ENCODE measurements around the gene OR56A5.
"Not testable (repeated sequence)": the region's sequence is repeated elsewhere in the genome, so short reads cannot be mapped to it uniquely, and the experiment has no call there.

OR56A5 gene

DNA sequence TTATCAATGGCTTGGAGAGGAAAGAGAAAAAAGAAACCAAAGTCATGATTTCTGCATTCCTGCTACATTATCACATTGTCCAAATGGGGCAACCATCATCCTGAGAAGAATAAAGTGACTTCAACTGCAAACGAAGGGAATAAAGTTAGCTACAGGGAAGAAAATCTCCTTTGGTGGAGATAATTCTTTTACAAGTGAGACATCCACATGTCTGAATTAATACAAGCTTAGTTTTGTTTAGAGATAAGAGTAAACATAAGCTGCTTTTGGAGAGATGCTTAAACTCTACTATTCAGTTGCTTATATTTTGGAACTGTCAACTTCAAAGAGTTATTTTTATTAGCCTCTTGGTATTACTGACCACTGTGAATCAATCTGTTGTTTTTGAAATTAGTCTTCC is 18.6 kb upstream of the OR56A5 start, which contains the start of gene OR52L1:
Gene OR52L1 (minus strand): TSS at position 101 of the 400 bp plus-strand sequence. CDS start 55 bp downstream, at position 46.
- H3K36me3 ChIP-seq (ENCODE audit: control insufficient read depth in 1 of 2, insufficient read depth in 2 of 2, low read length in 2 of 2): no peaks in the 10 kb centered on the region
- no peak within 1 kb of the TSS for H3K27ac ChIP-seq (ENCODE audit: low read depth, low read length)
- no peak within 1 kb of the TSS for H3K4me3 ChIP-seq (ENCODE audit: low read depth in 1 of 2, low read length in 2 of 2)
- no peaks in the 10 kb centered on the region for H3K4me1 ChIP-seq (ENCODE audit: control insufficient read depth in 1 of 2, insufficient read depth in 2 of 2, low read length in 2 of 2)
- no peak within 1 kb of the TSS for H3K9ac ChIP-seq (ENCODE audit: low read depth in 1 of 2, low read length in 2 of 2)
- H3K27me3 ChIP-seq (ENCODE audit: control insufficient read depth in 1 of 2, insufficient read depth in 2 of 2, low read length in 2 of 2): peaks cover 5% of the 10 kb centered on the region in 2 donors
- peaks cover 0 to 3% of the 10 kb centered on the region in 2 donors for H3K9me3 ChIP-seq (ENCODE audit: control insufficient read depth in 1 of 2, low read length in 2 of 2)

DNA sequence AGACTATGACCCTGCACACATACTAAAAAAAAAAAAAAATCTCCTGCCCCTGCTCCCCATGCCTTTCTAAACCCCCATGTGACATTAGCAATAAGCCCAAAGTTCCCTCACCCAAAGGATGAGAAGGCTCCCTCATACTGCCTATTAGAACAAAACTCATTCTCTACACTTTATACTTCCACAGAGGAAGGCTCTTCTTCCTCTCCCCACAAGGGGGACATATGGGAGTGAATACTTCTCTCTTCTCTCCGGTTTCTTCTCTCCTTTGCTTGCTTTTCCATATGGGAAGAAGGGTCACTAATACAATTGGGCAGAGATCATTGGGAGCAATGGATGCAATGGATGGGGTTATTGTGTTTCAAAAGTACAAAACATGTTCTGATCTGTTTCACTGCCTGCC is 15.1 kb upstream of the OR56A5 start:
- no peaks in the 10 kb centered on the region for H3K4me1 ChIP-seq (ENCODE audit: control insufficient read depth in 1 of 2, insufficient read depth in 2 of 2, low read length in 2 of 2)
- H3K4me3 ChIP-seq (ENCODE audit: low read depth in 1 of 2, low read length in 2 of 2): no peak overlapping the region
- peaks cover 0 to 4% of the 10 kb centered on the region in 2 donors for H3K9me3 ChIP-seq (ENCODE audit: control insufficient read depth in 1 of 2, low read length in 2 of 2)
- H3K9ac ChIP-seq (ENCODE audit: low read depth in 1 of 2, low read length in 2 of 2): no peak overlapping the region
- H3K36me3 ChIP-seq (ENCODE audit: control insufficient read depth in 1 of 2, insufficient read depth in 2 of 2, low read length in 2 of 2): no peaks in the 10 kb centered on the region
- H3K27me3 ChIP-seq (ENCODE audit: control insufficient read depth in 1 of 2, insufficient read depth in 2 of 2, low read length in 2 of 2): peaks cover 0 to 6% of the 10 kb centered on the region in 2 donors
- no peak overlapping the region for H3K27ac ChIP-seq (ENCODE audit: low read depth, low read length)

DNA sequence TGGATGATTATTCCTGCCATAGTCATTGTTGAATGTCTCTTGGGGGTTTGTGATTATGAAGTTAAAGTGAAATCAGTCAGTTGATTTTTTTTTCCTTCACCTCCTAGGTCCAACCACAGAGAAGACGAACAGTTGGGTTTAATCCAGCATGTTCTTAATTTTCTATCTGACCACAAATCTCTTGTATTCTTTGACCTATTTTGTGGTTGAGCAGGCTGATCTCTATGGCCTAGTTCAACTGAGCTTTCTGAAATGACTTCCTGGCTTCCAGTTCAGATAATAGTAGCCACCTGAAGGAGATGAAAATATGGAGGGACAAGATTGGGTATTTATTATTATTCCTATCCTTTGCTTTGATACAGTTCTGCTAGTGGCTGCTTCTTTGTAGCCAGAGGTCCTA is 5.2 kb upstream of the OR56A5 start:
- no peaks in the 10 kb centered on the region for H3K4me1 ChIP-seq (ENCODE audit: control insufficient read depth in 1 of 2, insufficient read depth in 2 of 2, low read length in 2 of 2)
- H3K27me3 ChIP-seq (ENCODE audit: control insufficient read depth in 1 of 2, insufficient read depth in 2 of 2, low read length in 2 of 2): no peaks in the 10 kb centered on the region
- H3K36me3 ChIP-seq (ENCODE audit: control insufficient read depth in 1 of 2, insufficient read depth in 2 of 2, low read length in 2 of 2): no peaks in the 10 kb centered on the region
- H3K27ac ChIP-seq (ENCODE audit: low read depth, low read length): no peak overlapping the region
- H3K9ac ChIP-seq (ENCODE audit: low read depth in 1 of 2, low read length in 2 of 2): no peak overlapping the region
- H3K4me3 ChIP-seq (ENCODE audit: low read depth in 1 of 2, low read length in 2 of 2): no peak overlapping the region
- H3K9me3 ChIP-seq (ENCODE audit: control insufficient read depth in 1 of 2, low read length in 2 of 2): no peaks in the 10 kb centered on the region

DNA sequence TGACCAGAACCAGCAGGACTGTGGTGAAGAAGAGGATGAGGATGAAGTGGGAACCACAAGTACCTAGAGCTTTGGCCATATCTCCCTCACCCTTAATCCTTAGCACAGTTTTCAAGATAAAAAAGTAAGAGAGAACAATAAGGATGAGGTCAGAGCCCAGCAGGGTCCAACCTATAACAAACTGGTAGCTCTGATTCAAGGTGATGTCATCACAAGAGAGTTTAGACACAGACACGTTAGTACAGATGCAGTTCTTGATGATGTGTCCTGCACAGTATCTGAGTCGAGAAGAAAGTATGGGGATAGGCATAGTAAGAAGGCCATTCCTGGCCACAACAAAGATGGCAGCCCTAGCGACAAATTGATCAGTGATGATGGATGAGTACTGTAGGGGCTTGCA is 586 bp downstream of the OR56A5 start:
- Histone ChIP-seq H3K4me1 (ENCODE audit: control insufficient read depth in 1 of 2, insufficient read depth in 2 of 2, low read length in 2 of 2) (no peaks in the 10 kb centered on the region), H3K36me3 (ENCODE audit: control insufficient read depth in 1 of 2, insufficient read depth in 2 of 2, low read length in 2 of 2) (no peaks in the 10 kb centered on the region), H3K9me3 (ENCODE audit: control insufficient read depth in 1 of 2, low read length in 2 of 2) (peaks cover 0 to 4% of the 10 kb centered on the region in 2 donors), H3K9ac (ENCODE audit: low read depth in 1 of 2, low read length in 2 of 2) (no peak overlapping the region), H3K4me3 (ENCODE audit: low read depth in 1 of 2, low read length in 2 of 2) (no peak overlapping the region), H3K27ac (ENCODE audit: low read depth, low read length) (no peak overlapping the region), H3K27me3 (ENCODE audit: control insufficient read depth in 1 of 2, insufficient read depth in 2 of 2, low read length in 2 of 2) (no peaks in the 10 kb centered on the region)

DNA sequence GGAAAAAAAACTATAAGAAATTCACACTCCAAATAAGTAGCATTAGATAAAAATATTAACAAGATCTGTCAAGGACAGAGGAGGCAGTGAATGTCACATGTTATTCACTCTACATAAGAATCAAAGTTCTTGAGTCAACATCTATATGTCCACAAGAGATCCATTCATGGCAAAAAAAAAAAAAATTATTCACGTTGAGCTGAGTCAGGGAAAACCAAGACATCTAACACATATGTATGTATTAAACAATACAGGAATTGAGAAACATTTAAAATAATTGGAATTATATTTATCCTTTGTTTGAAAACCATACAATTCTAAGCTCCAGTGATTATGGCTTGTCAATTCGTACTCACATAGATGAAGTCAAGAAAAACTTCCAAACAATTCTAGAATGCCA is 1.3 kb downstream of the OR56A5 start:
- no peaks in the 10 kb centered on the region for H3K4me1 ChIP-seq (ENCODE audit: control insufficient read depth in 1 of 2, insufficient read depth in 2 of 2, low read length in 2 of 2)
- H3K4me3 ChIP-seq (ENCODE audit: low read depth in 1 of 2, low read length in 2 of 2): no peak overlapping the region
- H3K27ac ChIP-seq (ENCODE audit: low read depth, low read length): no peak overlapping the region
- H3K9me3 ChIP-seq (ENCODE audit: control insufficient read depth in 1 of 2, low read length in 2 of 2): peaks cover 0 to 4% of the 10 kb centered on the region in 2 donors
- no peaks in the 10 kb centered on the region for H3K27me3 ChIP-seq (ENCODE audit: control insufficient read depth in 1 of 2, insufficient read depth in 2 of 2, low read length in 2 of 2)
- no peaks in the 10 kb centered on the region for H3K36me3 ChIP-seq (ENCODE audit: control insufficient read depth in 1 of 2, insufficient read depth in 2 of 2, low read length in 2 of 2)
- no peak overlapping the region for H3K9ac ChIP-seq (ENCODE audit: low read depth in 1 of 2, low read length in 2 of 2)

DNA sequence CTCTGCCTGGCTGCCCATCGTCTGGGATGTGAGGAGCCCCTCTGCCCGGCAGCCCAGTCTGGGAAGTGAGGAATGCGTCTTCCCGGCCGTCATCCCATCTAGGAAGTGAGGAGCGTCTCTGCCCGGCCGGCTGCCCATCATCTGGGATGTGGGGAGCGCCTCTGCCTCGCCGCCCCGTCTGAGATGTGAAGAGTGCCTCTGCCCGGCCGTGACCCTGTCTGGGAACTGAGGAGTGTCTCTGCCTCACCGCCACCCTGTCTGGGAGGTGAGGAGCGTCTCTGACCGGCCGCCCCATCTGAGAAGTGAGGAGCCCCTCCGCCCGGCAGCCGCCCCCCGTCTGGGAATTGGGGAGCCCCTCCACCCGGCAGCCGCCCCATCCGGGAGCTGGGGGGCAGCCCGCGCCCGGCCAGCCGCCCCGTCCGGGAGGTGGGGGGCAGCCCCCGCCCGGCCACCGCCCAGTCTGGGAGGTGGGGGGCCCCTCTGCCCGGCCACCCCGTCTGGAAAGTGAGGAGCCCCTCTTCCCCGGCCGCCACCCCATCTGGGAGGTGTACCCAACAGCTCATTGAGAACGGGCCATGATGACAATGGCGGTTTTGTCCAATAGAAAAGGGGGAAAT is 7.5 kb downstream of the OR56A5 start:
- H3K36me3 ChIP-seq (ENCODE audit: control insufficient read depth in 1 of 2, insufficient read depth in 2 of 2, low read length in 2 of 2); H3K27ac ChIP-seq (ENCODE audit: low read depth, low read length); H3K9me3 ChIP-seq (ENCODE audit: control insufficient read depth in 1 of 2, low read length in 2 of 2); H3K27me3 ChIP-seq (ENCODE audit: control insufficient read depth in 1 of 2, insufficient read depth in 2 of 2, low read length in 2 of 2); H3K4me3 ChIP-seq (ENCODE audit: low read depth in 1 of 2, low read length in 2 of 2); H3K9ac ChIP-seq (ENCODE audit: low read depth in 1 of 2, low read length in 2 of 2); H3K4me1 ChIP-seq (ENCODE audit: control insufficient read depth in 1 of 2, insufficient read depth in 2 of 2, low read length in 2 of 2): not testable (repeated sequence)

DNA sequence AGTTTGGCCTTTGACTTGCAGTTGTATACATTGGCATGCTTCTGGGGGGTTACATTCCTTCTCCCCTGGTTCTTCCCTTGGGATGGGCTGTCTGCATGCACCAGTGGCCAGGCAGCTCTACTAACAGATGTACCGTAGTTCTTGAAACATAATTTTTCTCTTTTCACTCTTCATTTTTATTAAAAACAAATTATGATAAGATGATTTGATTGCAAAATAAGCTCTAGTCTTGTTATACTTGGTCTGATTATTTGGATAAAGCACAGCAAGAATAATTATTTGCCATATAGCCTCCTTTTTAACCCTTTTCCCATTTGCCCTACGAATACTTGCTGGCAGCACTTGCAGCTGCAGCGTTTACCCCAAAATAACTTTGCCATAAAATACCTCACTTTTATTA is 12.7 kb downstream of the OR56A5 start:
- no peaks in the 10 kb centered on the region for H3K27me3 ChIP-seq (ENCODE audit: control insufficient read depth in 1 of 2, insufficient read depth in 2 of 2, low read length in 2 of 2)
- H3K9me3 ChIP-seq (ENCODE audit: control insufficient read depth in 1 of 2, low read length in 2 of 2): peaks cover 0 to 5% of the 10 kb centered on the region in 2 donors

DNA sequence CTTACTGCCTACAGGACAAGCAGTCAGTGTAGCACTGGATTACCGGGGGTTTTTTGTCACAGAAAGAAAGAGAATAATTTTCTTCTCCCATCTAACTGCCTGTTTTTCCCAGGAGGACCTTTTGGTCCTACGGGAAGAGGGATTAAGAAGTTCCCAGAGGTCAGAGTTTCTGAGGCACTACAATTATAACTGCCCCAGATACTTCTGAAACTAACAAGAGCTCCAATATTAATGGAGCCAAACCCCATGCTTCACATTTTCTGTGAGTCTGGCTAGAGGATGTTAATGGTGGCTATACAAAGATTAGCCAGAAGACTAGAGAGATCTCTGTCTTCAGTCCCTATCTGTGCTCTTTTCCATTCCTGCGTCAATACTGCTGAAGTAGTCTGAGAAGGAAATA is 26.3 kb downstream of the OR56A5 start, which contains the start of gene OR56A3:
Gene OR56A3 (plus strand): TSS at position 301 of the 400 bp plus-strand sequence. CDS start 5,096 bp downstream, outside the sequence.
- no peaks in the 10 kb centered on the region for H3K27me3 ChIP-seq (ENCODE audit: control insufficient read depth in 1 of 2, insufficient read depth in 2 of 2, low read length in 2 of 2)
- H3K36me3 ChIP-seq (ENCODE audit: control insufficient read depth in 1 of 2, insufficient read depth in 2 of 2, low read length in 2 of 2): no peaks in the 10 kb centered on the region
- H3K9me3 ChIP-seq (ENCODE audit: control insufficient read depth in 1 of 2, low read length in 2 of 2): no peaks in the 10 kb centered on the region
- H3K27ac ChIP-seq (ENCODE audit: low read depth, low read length): no peak within 1 kb of the TSS
- H3K9ac ChIP-seq (ENCODE audit: low read depth in 1 of 2, low read length in 2 of 2): no peak within 1 kb of the TSS
- no peak within 1 kb of the TSS for H3K4me3 ChIP-seq (ENCODE audit: low read depth in 1 of 2, low read length in 2 of 2)
- H3K4me1 ChIP-seq (ENCODE audit: control insufficient read depth in 1 of 2, insufficient read depth in 2 of 2, low read length in 2 of 2): no peaks in the 10 kb centered on the region

More for the DNA sequence above, 12.7 kb downstream of the OR56A5 start:
- no peak overlapping the region for H3K27ac ChIP-seq (ENCODE audit: low read depth, low read length)
- no peaks in the 10 kb centered on the region for H3K36me3 ChIP-seq (ENCODE audit: control insufficient read depth in 1 of 2, insufficient read depth in 2 of 2, low read length in 2 of 2)
- H3K9ac ChIP-seq (ENCODE audit: low read depth in 1 of 2, low read length in 2 of 2): no peak overlapping the region
- no peaks in the 10 kb centered on the region for H3K4me1 ChIP-seq (ENCODE audit: control insufficient read depth in 1 of 2, insufficient read depth in 2 of 2, low read length in 2 of 2)
- H3K4me3 ChIP-seq (ENCODE audit: low read depth in 1 of 2, low read length in 2 of 2): no peak overlapping the region

DNA sequence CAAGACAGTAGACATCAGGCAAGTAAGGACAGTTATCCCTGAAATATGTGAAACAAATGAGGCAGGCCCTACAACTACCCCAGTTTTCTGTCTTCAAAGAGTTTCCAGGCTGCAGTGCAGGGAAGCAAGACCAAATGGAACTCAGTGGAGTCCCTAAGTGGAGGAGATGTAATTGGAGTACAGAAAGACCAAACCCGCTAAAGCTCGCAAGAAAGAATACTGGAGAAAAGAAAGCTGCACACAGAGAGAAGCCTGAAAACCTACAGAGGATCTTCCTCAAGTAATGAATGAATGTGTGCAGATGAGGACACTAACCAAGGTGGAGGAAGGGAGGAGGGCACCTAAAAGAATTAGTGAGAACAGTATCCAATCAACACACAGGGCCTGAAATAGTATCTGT is 27.5 kb downstream of the OR56A5 start:
- Histone ChIP-seq H3K9ac (ENCODE audit: low read depth in 1 of 2, low read length in 2 of 2) (no peak overlapping the region), H3K4me1 (ENCODE audit: control insufficient read depth in 1 of 2, insufficient read depth in 2 of 2, low read length in 2 of 2) (no peaks in the 10 kb centered on the region), H3K9me3 (ENCODE audit: control insufficient read depth in 1 of 2, low read length in 2 of 2) (no peaks in the 10 kb centered on the region), H3K4me3 (ENCODE audit: low read depth in 1 of 2, low read length in 2 of 2) (no peak overlapping the region), H3K36me3 (ENCODE audit: control insufficient read depth in 1 of 2, insufficient read depth in 2 of 2, low read length in 2 of 2) (no peaks in the 10 kb centered on the region), H3K27ac (ENCODE audit: low read depth, low read length) (no peak overlapping the region), H3K27me3 (ENCODE audit: control insufficient read depth in 1 of 2, insufficient read depth in 2 of 2, low read length in 2 of 2) (no peaks in the 10 kb centered on the region)

DNA sequence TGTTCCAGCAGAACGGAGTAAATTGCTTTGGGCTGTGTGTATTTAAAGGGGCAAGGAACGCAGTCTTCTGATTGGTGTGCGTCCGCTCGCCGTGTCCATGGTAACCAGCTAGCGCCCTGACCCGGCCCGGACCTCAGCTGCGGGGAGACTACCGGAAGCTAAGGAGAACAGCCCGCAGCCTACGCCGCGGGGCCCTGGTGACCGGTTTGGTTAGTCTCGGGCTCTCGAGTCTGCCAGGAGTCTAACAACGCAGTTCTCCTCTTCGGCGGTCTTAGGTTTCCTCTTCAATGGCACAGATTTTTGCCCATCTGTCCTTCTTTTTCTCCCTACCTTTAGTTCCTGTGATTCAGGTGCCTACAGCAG is 29.7 kb downstream of the OR56A5 start:
- Histone ChIP-seq H3K4me1 (ENCODE audit: control insufficient read depth in 1 of 2, insufficient read depth in 2 of 2, low read length in 2 of 2) (no peaks in the 10 kb centered on the region), H3K36me3 (ENCODE audit: control insufficient read depth in 1 of 2, insufficient read depth in 2 of 2, low read length in 2 of 2) (no peaks in the 10 kb centered on the region), H3K9ac (ENCODE audit: low read depth in 1 of 2, low read length in 2 of 2) (no peak overlapping the region), H3K27me3 (ENCODE audit: control insufficient read depth in 1 of 2, insufficient read depth in 2 of 2, low read length in 2 of 2) (no peaks in the 10 kb centered on the region), H3K4me3 (ENCODE audit: low read depth in 1 of 2, low read length in 2 of 2) (no peak overlapping the region), H3K27ac (ENCODE audit: low read depth, low read length) (no peak overlapping the region), H3K9me3 (ENCODE audit: control insufficient read depth in 1 of 2, low read length in 2 of 2) (no peaks in the 10 kb centered on the region)

Data from duodenal mucosa (tissue), 2 donors.